Activated naive CD8-positive, alpha-beta T cell (primary cell): ENCODE results near the gene CCDC107.

ENCODE experiments used
- H3K27ac Mint-ChIP-seq: one replicate; pipeline ENCODE4 v1.8.0; 2021; ENCODE audit warnings: mixed read lengths
- H3K27me3 Mint-ChIP-seq: one replicate; pipeline ENCODE4 v1.8.0; 2021; ENCODE audit warnings: mixed read lengths
- H3K36me3 Mint-ChIP-seq: one replicate; pipeline ENCODE4 v1.8.0; 2021; ENCODE audit warnings: mixed read lengths
- H3K4me1 Mint-ChIP-seq: one replicate; pipeline ENCODE4 v1.8.0; 2021; ENCODE audit warnings: low read depth, mixed read lengths
- H3K4me3 Mint-ChIP-seq: one replicate; pipeline ENCODE4 v1.8.0; 2021; ENCODE audit warnings: mild to moderate bottlenecking, mixed read lengths
- H3K9me3 Mint-ChIP-seq: one replicate; pipeline ENCODE4 v1.8.0; 2021; ENCODE audit warnings: low read depth, mixed read lengths

The CCDC107 gene

GRCh38 chr9:35691334-35691650, 33.2 kb downstream of the CCDC107 start:
- H3K4me3 Mint-ChIP-seq, result peak overlapping the region; percentile 86
- H3K27ac Mint-ChIP-seq, result peak overlapping the region; percentile 46
- peaks cover 25% of the 10 kb centered on the region for H3K4me1 Mint-ChIP-seq
- no peaks in the 10 kb centered on the region for H3K27me3 Mint-ChIP-seq
- H3K9me3 Mint-ChIP-seq, result no peaks in the 10 kb centered on the region
- no peaks in the 10 kb centered on the region for H3K36me3 Mint-ChIP-seq

- Mint-ChIP-seq H3K27ac (no peak overlapping the region), H3K27me3 (no peaks in the 10 kb centered on the region), H3K9me3 (no peaks in the 10 kb centered on the region), H3K4me3 (peak overlapping the region; percentile 86), H3K36me3 (no peaks in the 10 kb centered on the region), H3K4me1 (peaks cover 30% of the 10 kb centered on the region)
Measured at GRCh38 chr9:35691757-35692301, 33.7 kb downstream of the CCDC107 start.

- no peaks in the 10 kb centered on the region for H3K27me3 Mint-ChIP-seq
- H3K36me3 Mint-ChIP-seq, result no peaks in the 10 kb centered on the region
- H3K9me3 Mint-ChIP-seq, result no peaks in the 10 kb centered on the region
- H3K4me1 Mint-ChIP-seq, result peaks cover 14% of the 10 kb centered on the region
- H3K4me3 Mint-ChIP-seq, result no peak overlapping the region
- H3K27ac Mint-ChIP-seq, result no peak overlapping the region
Measured at GRCh38 chr9:35695943-35696401, 37.9 kb downstream of the CCDC107 start.

DNA sequence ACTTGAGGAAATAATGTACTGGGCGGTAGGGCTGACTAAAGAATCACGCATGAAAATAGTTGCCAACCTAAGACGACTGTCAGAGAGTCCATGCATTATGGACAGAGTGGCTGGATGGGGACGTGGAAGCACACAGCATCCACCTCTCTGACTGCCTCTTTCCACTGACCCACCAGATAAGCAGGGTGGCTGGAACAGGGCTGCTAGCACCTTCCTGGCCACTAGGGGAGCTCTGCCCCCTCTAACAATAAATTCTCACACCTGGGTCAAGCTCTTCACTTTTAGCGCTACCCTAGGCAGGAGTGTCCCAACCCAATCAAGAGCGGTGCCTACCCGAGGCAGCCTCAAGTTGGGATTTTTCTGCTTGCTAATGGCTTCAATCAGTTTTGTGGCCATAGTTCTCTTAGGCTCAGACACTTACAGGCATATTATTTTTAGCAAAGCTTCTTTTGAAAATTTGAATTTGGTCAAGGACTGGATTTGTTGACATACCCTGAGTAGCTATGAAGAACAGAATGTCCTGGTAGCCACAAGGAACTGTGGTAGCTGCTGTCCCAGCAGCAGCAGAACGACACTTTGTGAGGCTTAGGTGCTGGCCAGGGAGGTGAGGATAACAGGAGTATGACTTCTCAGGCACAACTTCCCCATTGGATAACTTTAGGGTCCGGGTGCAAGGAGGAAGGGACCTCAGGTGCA, 38.6 kb downstream of the CCDC107 start:
- Mint-ChIP-seq H3K27ac (no peak overlapping the region), H3K4me1 (peaks cover 7% of the 10 kb centered on the region), H3K4me3 (no peak overlapping the region), H3K36me3 (no peaks in the 10 kb centered on the region), H3K9me3 (no peaks in the 10 kb centered on the region), H3K27me3 (no peaks in the 10 kb centered on the region)

DNA sequence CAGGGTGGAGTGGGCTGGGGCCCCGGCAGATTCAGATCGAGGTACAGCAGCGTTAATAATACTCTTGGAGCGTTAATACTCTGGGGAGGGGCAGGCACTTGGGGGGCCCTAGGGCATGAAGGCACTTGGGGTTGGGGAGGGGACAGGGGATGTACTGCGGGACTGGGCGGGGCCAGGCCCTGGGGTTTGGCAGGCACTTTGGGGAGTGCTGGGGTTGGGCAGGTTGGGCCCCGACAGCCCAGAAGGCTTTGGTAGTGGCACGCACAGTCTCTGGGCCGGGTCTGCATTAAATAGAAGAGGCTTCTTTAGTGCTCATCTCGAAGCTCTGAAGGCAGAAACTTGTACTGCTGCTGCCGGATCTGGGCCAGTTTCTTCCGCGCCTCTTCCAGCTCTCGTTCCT, 39.4 kb downstream of the CCDC107 start:
- H3K27ac Mint-ChIP-seq, result peak overlapping the region; percentile 19
- peaks cover 6% of the 10 kb centered on the region for H3K4me1 Mint-ChIP-seq
- H3K27me3 Mint-ChIP-seq, result no peaks in the 10 kb centered on the region
- no peak overlapping the region for H3K4me3 Mint-ChIP-seq
- H3K9me3 Mint-ChIP-seq, result no peaks in the 10 kb centered on the region
- H3K36me3 Mint-ChIP-seq, result no peaks in the 10 kb centered on the region

DNA sequence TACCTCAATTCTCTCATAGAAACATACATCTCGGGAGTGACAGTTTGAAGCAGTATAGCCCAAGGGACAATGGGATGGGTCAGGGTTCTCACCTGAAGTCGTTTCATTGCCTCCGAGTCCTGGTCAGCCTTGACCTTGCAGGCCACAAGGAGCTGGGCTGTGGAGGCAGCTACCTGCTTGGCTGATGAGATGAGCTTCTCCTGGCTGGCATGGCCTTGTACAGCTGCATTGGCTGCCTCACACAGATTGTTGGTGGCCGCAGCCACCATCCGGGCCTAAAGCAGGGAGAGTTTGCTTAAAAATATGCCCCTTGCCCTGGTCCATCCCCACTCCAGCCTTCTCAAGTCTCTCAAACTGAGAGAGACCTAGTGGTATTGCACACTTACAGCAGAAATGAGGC, 40.1 kb downstream of the CCDC107 start:
- no peaks in the 10 kb centered on the region for H3K27me3 Mint-ChIP-seq
- H3K27ac Mint-ChIP-seq, result no peak overlapping the region
- H3K9me3 Mint-ChIP-seq, result no peaks in the 10 kb centered on the region
- peaks cover 6% of the 10 kb centered on the region for H3K4me1 Mint-ChIP-seq
- no peaks in the 10 kb centered on the region for H3K36me3 Mint-ChIP-seq
- H3K4me3 Mint-ChIP-seq, result no peak overlapping the region

GRCh38 chr9:35700031-35700430, 41.9 kb downstream of the CCDC107 start:
- Mint-ChIP-seq H3K27ac (no peak overlapping the region), H3K36me3 (peaks cover 2% of the 10 kb centered on the region), H3K4me1 (peaks cover 6% of the 10 kb centered on the region), H3K9me3 (no peaks in the 10 kb centered on the region), H3K27me3 (no peaks in the 10 kb centered on the region), H3K4me3 (no peak overlapping the region)

DNA sequence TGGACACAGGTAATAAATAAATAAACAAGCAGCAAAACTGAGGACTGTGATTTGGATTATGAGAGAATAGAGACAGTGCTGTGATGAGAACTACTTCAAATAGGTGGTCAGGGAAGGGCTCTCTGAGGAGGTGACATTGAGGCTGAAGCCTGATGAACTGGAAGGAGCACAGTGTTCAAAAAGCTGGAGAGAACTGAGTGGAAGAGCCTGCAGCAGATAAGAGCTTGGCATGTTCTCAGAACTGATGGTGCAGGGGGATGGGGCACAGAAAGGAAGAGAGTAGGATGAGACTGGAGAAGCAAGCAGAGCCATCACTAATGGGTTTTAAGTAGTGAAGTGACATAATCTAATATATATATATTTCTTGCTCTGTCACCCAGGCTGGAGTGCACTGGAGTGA, 42.9 kb downstream of the CCDC107 start:
- no peaks in the 10 kb centered on the region for H3K27me3 Mint-ChIP-seq
- no peak overlapping the region for H3K4me3 Mint-ChIP-seq
- peaks cover 6% of the 10 kb centered on the region for H3K4me1 Mint-ChIP-seq
- no peaks in the 10 kb centered on the region for H3K9me3 Mint-ChIP-seq
- H3K27ac Mint-ChIP-seq, result no peak overlapping the region
- peaks cover 2% of the 10 kb centered on the region for H3K36me3 Mint-ChIP-seq

GRCh38 chr9:35702696-35703095, 44.6 kb downstream of the CCDC107 start:
- Mint-ChIP-seq H3K4me1 (no peaks in the 10 kb centered on the region), H3K27me3 (no peaks in the 10 kb centered on the region), H3K27ac (no peak overlapping the region), H3K4me3 (no peak overlapping the region), H3K36me3 (peaks cover 3% of the 10 kb centered on the region), H3K9me3 (no peaks in the 10 kb centered on the region)

GRCh38 chr9:35703906-35704672, 46.0 kb downstream of the CCDC107 start:
- H3K36me3 Mint-ChIP-seq, result peaks cover 5% of the 10 kb centered on the region
- H3K27me3 Mint-ChIP-seq, result no peaks in the 10 kb centered on the region
- no peak overlapping the region for H3K4me3 Mint-ChIP-seq
- H3K27ac Mint-ChIP-seq, result no peak overlapping the region
- no peaks in the 10 kb centered on the region for H3K9me3 Mint-ChIP-seq
- H3K4me1 Mint-ChIP-seq, result no peaks in the 10 kb centered on the region

GRCh38 chr9:35705372-35705771, 47.3 kb downstream of the CCDC107 start:
- no peaks in the 10 kb centered on the region for H3K27me3 Mint-ChIP-seq
- H3K36me3 Mint-ChIP-seq, result peaks cover 5% of the 10 kb centered on the region
- no peaks in the 10 kb centered on the region for H3K9me3 Mint-ChIP-seq
- no peak overlapping the region for H3K27ac Mint-ChIP-seq
- no peak overlapping the region for H3K4me3 Mint-ChIP-seq
- no peaks in the 10 kb centered on the region for H3K4me1 Mint-ChIP-seq

- Mint-ChIP-seq H3K36me3 (peaks cover 8% of the 10 kb centered on the region), H3K4me1 (no peaks in the 10 kb centered on the region), H3K9me3 (no peaks in the 10 kb centered on the region), H3K27me3 (no peaks in the 10 kb centered on the region), H3K4me3 (no peak overlapping the region), H3K27ac (no peak overlapping the region)
Measured at GRCh38 chr9:35705836-35706430, 47.8 kb downstream of the CCDC107 start.

- no peak overlapping the region for H3K4me3 Mint-ChIP-seq
- H3K9me3 Mint-ChIP-seq, result no peaks in the 10 kb centered on the region
- H3K4me1 Mint-ChIP-seq, result no peaks in the 10 kb centered on the region
- peaks cover 8% of the 10 kb centered on the region for H3K36me3 Mint-ChIP-seq
- no peak overlapping the region for H3K27ac Mint-ChIP-seq
- no peaks in the 10 kb centered on the region for H3K27me3 Mint-ChIP-seq
Measured at GRCh38 chr9:35706951-35707350, 48.9 kb downstream of the CCDC107 start.

- Mint-ChIP-seq H3K27ac (peak overlapping the region; percentile 24), H3K4me1 (no peaks in the 10 kb centered on the region), H3K36me3 (peaks cover 8% of the 10 kb centered on the region), H3K27me3 (no peaks in the 10 kb centered on the region), H3K9me3 (no peaks in the 10 kb centered on the region), H3K4me3 (no peak overlapping the region)
Measured at GRCh38 chr9:35708146-35708545, 50.1 kb downstream of the CCDC107 start.

DNA sequence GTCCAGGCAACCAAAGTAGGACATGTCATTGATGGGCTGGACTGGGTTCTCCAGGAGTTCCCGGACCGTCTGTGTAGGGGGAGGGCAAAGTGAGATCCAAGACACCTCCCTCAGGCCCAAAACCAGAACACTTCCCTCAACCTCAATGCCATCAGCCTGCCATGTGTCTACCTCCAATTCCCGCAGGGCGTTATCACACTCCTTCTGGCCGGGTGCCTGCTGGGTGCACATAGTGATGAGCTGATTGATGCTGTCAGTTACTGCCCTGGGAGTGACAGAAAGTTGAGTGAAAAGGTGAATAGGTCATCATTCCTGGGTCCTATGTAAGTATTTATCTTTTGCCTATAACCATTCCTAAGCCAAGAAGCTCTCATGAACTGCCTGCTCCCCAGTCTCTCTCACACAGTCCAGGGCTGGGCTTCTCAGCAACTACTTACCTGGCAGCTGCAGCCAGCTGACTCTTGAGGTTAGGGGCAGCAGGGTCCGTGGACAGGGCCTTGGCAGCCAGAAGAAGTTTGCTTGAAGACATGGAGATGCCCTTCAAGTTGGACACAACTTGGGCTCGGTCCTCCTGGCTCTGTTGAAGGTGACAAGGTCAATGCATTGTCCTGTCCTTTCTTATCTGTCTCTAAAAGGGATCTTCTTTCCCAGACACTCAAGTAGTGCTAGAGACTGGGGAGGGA, 52.9 kb downstream of the CCDC107 start:
- H3K4me1 Mint-ChIP-seq, result no peaks in the 10 kb centered on the region
- H3K9me3 Mint-ChIP-seq, result no peaks in the 10 kb centered on the region
- no peaks in the 10 kb centered on the region for H3K27me3 Mint-ChIP-seq
- peaks cover 8% of the 10 kb centered on the region for H3K36me3 Mint-ChIP-seq
- H3K27ac Mint-ChIP-seq, result no peak overlapping the region
- H3K4me3 Mint-ChIP-seq, result no peak overlapping the region
